H1 (cell line): Measurements from ENCODE around the gene IFT74. TPM values are rescaled to one million over a fixed set of nuclear protein-coding genes. Genes with fewer than 3 reads are reported as not detected.
A peak's percentile ranks its signal among the peaks of the same experiment; 100 is the strongest.

Experiments
- CTCF ChIA-PET: fragments of 300-600 bp; sonication (Branson Sonifier 250); formaldehyde crosslinking; loops from one replicate; lab custom pipeline; 2021; ENCODE audit not compliant: partially characterized antibody; lab: Charles Lee
- POLR2A ChIA-PET: fragments of 300-600 bp; sonication (Branson Sonifier 250); formaldehyde crosslinking; loops from one replicate; lab custom pipeline; 2021; ENCODE audit warnings: inconsistent platforms; ENCODE audit not compliant: partially characterized antibody; lab: Charles Lee
- DNase-seq, 2 experiments: peaks; one replicate each; pipeline versions ENCODE4 v3.0.0 to v3.0.0-alpha.2; 2010 to 2022; ENCODE audit warnings: low spot score in 2 of 2, low read depth in 1 of 2, mixed read lengths in 1 of 2
- FAIRE-seq: peaks from 2 replicates; lab custom pipeline; 2011; peaks lifted over from hg19 to GRCh38; lab: Jason Lieb, UNC
- H2AFZ ChIP-seq: 2 replicates; pipeline ENCODE4 v1.8.1; 2012; ENCODE audit warnings: low read length, inconsistent platforms
- H2AK5ac ChIP-seq: 2 replicates; pipeline ENCODE4 v1.6.1; 2013; ENCODE audit warnings: low read depth, low read length
- H2BK120ac ChIP-seq: replicated peaks from 2 replicates; pipeline ENCODE3; 2013; ENCODE audit warnings: low read depth, low read length, inconsistent platforms
- H2BK12ac ChIP-seq: 2 replicates; pipeline ENCODE4 v1.6.1; 2013; ENCODE audit warnings: low read depth, low read length
- H2BK15ac ChIP-seq: 2 replicates; pipeline ENCODE4 v1.6.1; 2013; ENCODE audit warnings: low read length
- H2BK20ac ChIP-seq: 2 replicates; pipeline ENCODE4 v1.6.1; 2013; ENCODE audit warnings: low read length
- H2BK5ac ChIP-seq: 2 replicates; pipeline ENCODE4 v1.6.1; 2013; ENCODE audit warnings: low read depth, low read length
- H3K14ac ChIP-seq: 2 replicates; pipeline ENCODE4 v1.6.1; 2013; ENCODE audit warnings: inconsistent platforms; ENCODE audit not compliant: insufficient read length
- H3K18ac ChIP-seq: 2 replicates; pipeline ENCODE4 v1.6.1; 2013; ENCODE audit warnings: low read length; ENCODE audit errors: extremely low read depth
- H3K23ac ChIP-seq: 2 replicates; pipeline ENCODE4 v1.6.1; 2013; ENCODE audit warnings: inconsistent platforms; ENCODE audit not compliant: insufficient read length
- H3K23me2 ChIP-seq: 2 replicates; pipeline ENCODE4 v1.6.1; 2013; ENCODE audit warnings: low read depth, low read length
- H3K27ac ChIP-seq: 2 replicates; pipeline ENCODE4 v1.6.1; 2011; ENCODE audit warnings: low read depth, low read length, inconsistent platforms
- H3K27me3 ChIP-seq, 4 experiments: replicated peaks in 1 of 4; 1 replicate in 1 of 4; 2 replicates in 3 of 4; pipeline versions ENCODE4 v1.6.1 to v1.8.1; 2011 to 2013; ENCODE audit warnings: low read length in 3 of 4, mild to moderate bottlenecking in 3 of 4, inconsistent platforms in 2 of 4, mixed read lengths in 2 of 4, moderate library complexity in 1 of 4; ENCODE audit not compliant: control insufficient read depth in 3 of 4, insufficient read depth in 3 of 4; ENCODE audit errors: extremely low read depth in 1 of 4
- H3K36me3 ChIP-seq, 4 experiments: 2 replicates each; pipeline versions ENCODE4 v1.6.1 to v1.8.1; 2011 to 2013; ENCODE audit warnings: mild to moderate bottlenecking in 4 of 4, low read length in 3 of 4, moderate library complexity in 2 of 4, control low read depth in 1 of 4, inconsistent platforms in 1 of 4; ENCODE audit not compliant: insufficient read depth in 4 of 4, control insufficient read depth in 2 of 4
- H3K4ac ChIP-seq: replicated peaks from 2 replicates; pipeline ENCODE3; 2013; ENCODE audit warnings: low read length, low read depth, mixed read lengths, inconsistent platforms; ENCODE audit not compliant: insufficient read length
- H3K4me1 ChIP-seq, 4 experiments: replicated peaks in 1 of 4; 1 replicate in 1 of 4; 2 replicates in 3 of 4; pipeline versions ENCODE4 v1.6.1 to v1.8.1; 2011 to 2013; ENCODE audit warnings: low read length in 3 of 4, inconsistent platforms in 2 of 4, mixed read lengths in 1 of 4; ENCODE audit not compliant: insufficient read depth in 4 of 4, control insufficient read depth in 3 of 4
- H3K4me2 ChIP-seq, 2 experiments: 2 replicates each; pipeline versions ENCODE4 v1.6.1 to v1.8.1; 2011 to 2013; ENCODE audit warnings: low read depth in 2 of 2, low read length in 2 of 2, control low read depth in 1 of 2, inconsistent platforms in 1 of 2, mild to moderate bottlenecking in 1 of 2; ENCODE audit not compliant: insufficient read depth in 1 of 2
- H3K4me3 ChIP-seq, 4 experiments: fragments of 200-600, 300-600 bp in 1 of 4; sonication (generic), shearing (Covaris generic), sonication (Bioruptor Twin) in 1 of 4; 2 replicates each; pipeline versions ENCODE4 v1.5.1 to v1.8.1; 2011 to 2016; ENCODE audit warnings: low read length in 4 of 4, low read depth in 3 of 4, control low read depth in 2 of 4, inconsistent platforms in 2 of 4, mild to moderate bottlenecking in 2 of 4, mixed read lengths in 1 of 4, moderate library complexity in 1 of 4; ENCODE audit not compliant: insufficient read depth in 2 of 4; ENCODE audit errors: extremely low read depth in 1 of 4
- H3K56ac ChIP-seq: replicated peaks from 2 replicates; pipeline ENCODE3; 2013; ENCODE audit warnings: low read depth, mild to moderate bottlenecking, mixed read lengths, low read length, inconsistent platforms; ENCODE audit not compliant: insufficient read length
- H3K79me1 ChIP-seq: 2 replicates; pipeline ENCODE4 v1.6.1; 2013; ENCODE audit warnings: low read depth, low read length, control low read depth
- H3K79me2 ChIP-seq, 2 experiments: 2 replicates each; pipeline versions ENCODE4 v1.6.1 to v1.8.1; 2012 to 2013; ENCODE audit warnings: low read length in 2 of 2, mild to moderate bottlenecking in 2 of 2, inconsistent platforms in 1 of 2; ENCODE audit not compliant: insufficient read depth in 2 of 2, control insufficient read depth in 1 of 2
- H3K9ac ChIP-seq, 4 experiments: replicated peaks in 1 of 4; 1 replicate in 1 of 4; 2 replicates in 3 of 4; pipeline versions ENCODE4 v1.6.1 to v1.8.1; 2011 to 2013; ENCODE audit warnings: low read depth in 3 of 4, low read length in 3 of 4, control low read depth in 2 of 4, mild to moderate bottlenecking in 2 of 4, moderate library complexity in 2 of 4, inconsistent platforms in 1 of 4; ENCODE audit errors: extremely low read depth in 1 of 4
- H3K9me3 ChIP-seq, 2 experiments: 2 replicates each; pipeline versions ENCODE4 v1.6.1 to v1.8.1; 2012 to 2013; ENCODE audit warnings: mild to moderate bottlenecking in 2 of 2, moderate library complexity in 2 of 2, control low read depth in 1 of 2, inconsistent platforms in 1 of 2, low read depth in 1 of 2, low read length in 1 of 2, mixed read lengths in 1 of 2; ENCODE audit not compliant: insufficient read depth in 2 of 2
- H4K20me1 ChIP-seq, 2 experiments: replicated peaks in 1 of 2; 2 replicates each; pipeline versions ENCODE3 to v1.8.1; 2011 to 2013; ENCODE audit warnings: inconsistent platforms in 2 of 2, low read length in 2 of 2, mild to moderate bottlenecking in 1 of 2; ENCODE audit not compliant: insufficient read depth in 2 of 2, control insufficient read depth in 1 of 2
- H4K5ac ChIP-seq: 2 replicates; pipeline ENCODE4 v1.6.1; 2013; ENCODE audit warnings: low read length, low read depth, mixed read lengths, inconsistent platforms; ENCODE audit not compliant: insufficient read length
- H4K8ac ChIP-seq: 2 replicates; pipeline ENCODE4 v1.8.0; 2013; ENCODE audit warnings: mild to moderate bottlenecking, moderate library complexity, low read length, inconsistent platforms; ENCODE audit not compliant: insufficient read depth; ENCODE audit errors: extremely low read depth
- H4K91ac ChIP-seq: replicated peaks from 2 replicates; pipeline ENCODE3; 2013; ENCODE audit warnings: low read length, mixed read lengths, inconsistent platforms; ENCODE audit not compliant: insufficient read length
- BRCA1 ChIP-seq: IDR thresholded peaks from 2 replicates; pipeline ENCODE4 v1.6.1; 2012; ENCODE audit warnings: low read depth, low read length, improper control_type of control experiment
- CBX8 ChIP-seq: fragments of 300-800, 300-1000 bp; sonication (generic); IDR thresholded peaks from 2 replicates; pipeline ENCODE4 v1.7.1; 2016; ENCODE audit warnings: low read depth, low read length, borderline replicate concordance
- FOSL1 ChIP-seq: IDR thresholded peaks from 2 replicates; pipeline ENCODE4 v1.6.1; 2011; ENCODE audit warnings: mild to moderate bottlenecking, low read depth, low read length, moderate library complexity; ENCODE audit not compliant: insufficient read depth
- GABPA ChIP-seq: IDR thresholded peaks from 2 replicates; pipeline ENCODE4 v1.6.1; 2011; ENCODE audit warnings: mild to moderate bottlenecking, low read length, moderate library complexity, borderline replicate concordance; ENCODE audit not compliant: insufficient read depth
- GTF2F1 ChIP-seq: IDR thresholded peaks from 2 replicates; pipeline ENCODE4 v1.6.1; 2012; ENCODE audit warnings: low read depth, low read length, improper control_type of control experiment, borderline replicate concordance
- KDM1A ChIP-seq: fragments of 200-600, 300-600 bp; sonication (generic); IDR thresholded peaks from 2 replicates; pipeline ENCODE4 v1.7.1; 2016; ENCODE audit warnings: mild to moderate bottlenecking, low read length, borderline replicate concordance
- RNF2 ChIP-seq: fragments of 200-900, 300-1000 bp; sonication (generic); IDR thresholded peaks from 2 replicates; pipeline ENCODE4 v1.7.1; 2016; ENCODE audit warnings: borderline replicate concordance, low read depth, mild to moderate bottlenecking, antibody characterized with exemption, low read length; ENCODE audit not compliant: poor library complexity, severe bottlenecking; ENCODE audit errors: missing control alignments
- SIRT6 ChIP-seq: IDR thresholded peaks from one replicate; pipeline ENCODE4 v1.7.1; 2012; ENCODE audit warnings: low read length, inconsistent platforms
- SIX5 ChIP-seq: IDR thresholded peaks from 2 replicates; pipeline ENCODE4 v1.6.1; 2011; ENCODE audit warnings: mild to moderate bottlenecking, low read depth, low read length
- SP4 ChIP-seq: IDR thresholded peaks from 2 replicates; pipeline ENCODE4 v1.6.1; 2012; ENCODE audit warnings: low read length, inconsistent platforms
- TAF7 ChIP-seq: optimal IDR thresholded peaks from 2 replicates; pipeline ENCODE3; 2011; ENCODE audit warnings: low read depth, mild to moderate bottlenecking, inconsistent platforms, low read length, moderate library complexity, borderline replicate concordance
- TCF12 ChIP-seq: IDR thresholded peaks from 2 replicates; pipeline ENCODE4 v1.6.1; 2011; ENCODE audit warnings: low read depth, mild to moderate bottlenecking, low read length
- USF2 ChIP-seq: IDR thresholded peaks from 2 replicates; pipeline ENCODE4 v1.6.1; 2011; ENCODE audit warnings: low read length, improper control_type of control experiment
- WGBS, 2 experiments: shearing (Covaris generic) in 1 of 2; methylation state at CpG; one replicate each; pipeline versions ENCODE4 v1.1.6 to v1.1.7; 2013 to 2015; ENCODE audit warnings: low lambda C conversion rate in 2 of 2, mixed read lengths in 2 of 2, inconsistent platforms in 1 of 2, low coverage in 1 of 2, missing lambda C conversion rate in 1 of 2; ENCODE audit not compliant: insufficient replicate concordance in 2 of 2, insufficient coverage in 1 of 2, insufficient read length in 1 of 2; ENCODE audit errors: extremely low coverage in 1 of 2, missing lambda C conversion rate in 1 of 2; 5-methylcytosine and 5-hydroxymethylcytosine counted together
- polyA plus RNA-seq, 7 experiments: library from polyadenylated mRNA; depleted of rRNA in 3 of 7; stranded (reverse) in 5 of 7; unstranded in 2 of 7; fragments of >200 nt in 5 of 7; fragments of 200-250 nt in 2 of 7; gene quantifications; 1 replicate in 5 of 7; 2 replicates in 1 of 7; 4 replicates in 1 of 7; pipeline versions ENCODE4 v1.2.1 to v1.2.3, GENCODE V29; 2011 to 2013; ENCODE audit warnings: missing spikeins in 2 of 7, mixed read lengths in 2 of 7
- total RNA-seq: library from RNA; stranded (reverse); fragmentation: NEBNext Ultra II Directional; extraction: Animal tissue kit (Norgen Biotek cat#: 25700); gene quantifications from 2 replicates; pipeline ENCODE4 v1.2.1, GENCODE V29; 2021

Gene IFT74
- total and polyA plus RNA-seq, 2 of the 8 experiments (the other 6 are each of a cell fraction or from before 2014, with no cell fraction given) = 4.4 to 17.8 TPM

- Histone ChIP-seq H4K91ac (no peak overlapping the region), H3K9me3 (no peaks in the 10 kb centered on the region), H2AK5ac (no peak overlapping the region), H2AFZ (no peak overlapping the region), H4K8ac (no peak overlapping the region), H2BK12ac (no peak overlapping the region; the same call in 1 of the 2 replicates), H2BK120ac (no peak overlapping the region), H3K56ac (no peak overlapping the region), H4K5ac (no peak overlapping the region), H3K14ac (no peak overlapping the region), H3K23me2 (peaks cover 3% of the 10 kb centered on the region; the same call in 1 of the 2 replicates), H4K20me1 (peaks cover 0 to 2% of the 10 kb centered on the region in 2 experiments), H2BK20ac (no peak overlapping the region), H3K27ac (no peak overlapping the region), H3K4me2 (no peak overlapping the region), H2BK15ac (no peak overlapping the region), H3K4ac (no peak overlapping the region), H3K4me1 (peaks cover 0 to 1% (median 0%) of the 10 kb centered on the region in 4 experiments; a peak in 3 of 7 replicates), H2BK5ac (no peak overlapping the region), H3K36me3 (no peaks in the 10 kb centered on the region), H3K27me3 (no peaks in the 10 kb centered on the region), H3K4me3 (no peak overlapping the region), H3K23ac (no peak overlapping the region), H3K9ac (peak overlapping the region in 1 of 4 experiments; percentile 34; a peak in 1 of 7 replicates), H3K79me2 (peaks cover 17 to 21% of the 10 kb centered on the region in 2 experiments), H3K79me1 (peaks cover 3% of the 10 kb centered on the region; the same call in 1 of the 2 replicates), H3K18ac (no peak overlapping the region)
- FAIRE-seq (no peak), DNase-seq (no peak)
- ChIA-PET POLR2A (interaction anchor here (1.3 kb wide), 1 partner anchor 26 kb away, joined by 4 read pairs; no protein-coding TSS in a partner anchor), CTCF (interaction anchor here (1.3 kb wide), 1 partner anchor 11 kb away, joined by 4 read pairs; no protein-coding TSS in a partner anchor)
- WGBS, 2 experiments = 80% methylated on average over 6 of the region's 6 CpGs; no CpG with 5 or more reads in 1 of the 2 experiments
- TF ChIP-seq FOSL1 (no peak), SIRT6 (no peak), SIX5 (no peak), KDM1A (no peak), RNF2 (no peak), TAF7 (no peak), CBX8 (no peak), GTF2F1 (no peak), USF2 (no peak), SP4 (no peak), TCF12 (no peak), GABPA (no peak), BRCA1 (no peak)
These were observed 6.6 kb upstream of the IFT74 start for GRCh38 chr9:26949637-26950069.
